ENCODE measurements around the gene FTSJ1.
A peak's percentile ranks its signal among the peaks of the same experiment; 100 is the strongest.

The FTSJ1 gene

DNA sequence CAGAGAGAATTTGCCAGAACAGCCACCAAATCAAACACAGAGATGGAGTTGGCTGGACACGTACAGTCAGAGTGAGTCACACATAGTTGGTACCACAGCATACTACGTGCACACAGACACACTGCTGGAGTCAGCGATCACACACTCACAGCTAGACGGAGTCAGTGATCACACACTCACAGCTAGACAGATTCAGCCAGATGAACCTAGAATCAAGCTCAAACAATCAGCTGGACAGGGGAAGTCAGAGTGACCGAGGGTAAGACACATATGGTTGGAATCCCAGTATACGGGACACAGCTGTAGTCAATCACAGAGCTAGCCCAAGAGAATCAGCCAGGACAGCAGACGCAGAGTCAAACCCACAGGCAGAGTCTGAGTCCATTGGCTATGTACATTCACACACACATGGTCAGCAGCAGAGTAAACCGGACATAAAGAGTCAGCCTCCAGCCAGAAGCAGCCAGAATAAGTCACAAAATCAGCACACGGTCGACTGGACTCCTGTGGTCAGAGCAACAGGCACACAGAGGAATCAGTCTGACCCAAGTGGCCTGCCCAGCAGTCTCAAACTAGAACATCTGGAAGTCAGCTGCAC is 10.6 kb upstream of the FTSJ1 start:
- Histone ChIP-seq H3K4me1 (ENCODE audit: low read depth, poor library complexity, severe bottlenecking) (peaks cover 21% of the 10 kb centered on the region), H3K36me3 (ENCODE audit: insufficient read depth) (no peaks in the 10 kb centered on the region), H3K4me2 (peak overlapping the region; percentile 21; the same call in 1 of the 2 replicates), H3K9ac (no peak overlapping the region), H4K20me1 (ENCODE audit: insufficient read depth) (no peaks in the 10 kb centered on the region), H2AFZ (ENCODE audit: low read depth) (no peak overlapping the region), H3K27me3 (ENCODE audit: insufficient read depth, low read depth) (no peaks in the 10 kb centered on the region), H3K27ac (no peak overlapping the region), H3K4me3 (IDR thresholded peaks at IDR 0.05; ENCODE audit: insufficient read depth, low read depth, low read length) (no peak overlapping the region), H3K79me2 (ENCODE audit: insufficient read depth, low read depth) (peaks cover 49% of the 10 kb centered on the region)
- no peak for TF ChIP-seq CTCF (conservative IDR thresholded peaks at IDR 0.05; ENCODE audit: low read depth, low read length)

DNA sequence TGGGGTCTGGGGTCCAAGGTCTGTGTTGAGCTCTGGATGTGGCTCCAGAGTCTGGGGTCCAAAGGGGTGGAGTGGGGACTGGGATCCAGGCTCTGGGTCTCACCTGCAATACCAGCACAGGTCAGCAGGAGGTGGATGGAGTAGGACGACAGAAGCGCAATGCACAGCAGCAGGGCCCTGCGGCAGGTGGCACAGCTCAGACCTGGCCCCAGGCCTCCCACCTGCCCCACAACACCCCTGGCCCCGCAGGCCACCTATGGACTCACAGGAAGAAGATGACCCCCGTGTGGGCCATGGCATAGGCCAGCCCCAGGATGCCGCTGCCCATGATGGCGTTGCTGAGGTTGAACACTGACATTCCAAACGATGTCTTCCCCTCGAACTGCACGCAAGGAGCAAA is 9.3 kb upstream of the FTSJ1 start:
- H3K4me3 ChIP-seq (IDR thresholded peaks at IDR 0.05; ENCODE audit: insufficient read depth, low read depth, low read length) = no peak overlapping the region
- peak overlapping the region; percentile 73; the same call in 1 of the 2 replicates for H3K4me2 ChIP-seq
- H3K79me2 ChIP-seq (ENCODE audit: insufficient read depth, low read depth) = peaks cover 49% of the 10 kb centered on the region

DNA sequence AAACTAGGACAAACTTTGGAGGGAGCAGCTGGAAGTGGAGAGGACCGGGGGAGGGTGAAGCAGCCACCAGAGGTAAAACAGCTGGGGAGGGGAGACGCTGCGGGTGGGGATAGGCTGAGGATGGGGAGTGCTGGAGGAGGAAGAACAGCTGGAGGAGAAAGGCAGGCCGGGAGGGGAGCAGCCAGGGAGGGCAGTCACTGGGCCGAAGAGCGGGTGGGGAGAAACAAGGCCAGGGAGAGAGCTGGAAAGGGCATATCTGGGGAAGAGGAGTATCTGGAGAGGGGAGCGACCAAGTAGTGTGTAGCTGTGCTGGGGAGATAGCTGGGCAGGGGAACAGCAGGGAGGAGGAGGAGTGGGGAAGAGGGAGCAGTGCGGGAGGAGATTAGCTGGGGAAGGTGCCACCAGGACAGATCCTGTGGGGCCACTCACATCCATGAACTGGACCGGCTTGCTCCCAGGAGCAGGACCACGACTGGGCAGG is 8.7 kb upstream of the FTSJ1 start:
- Histone ChIP-seq H3K36me3 (ENCODE audit: insufficient read depth) (no peaks in the 10 kb centered on the region), H3K4me3 (IDR thresholded peaks at IDR 0.05; ENCODE audit: insufficient read depth, low read depth, low read length) (no peak overlapping the region), H2AFZ (ENCODE audit: low read depth) (no peak overlapping the region), H3K4me1 (ENCODE audit: low read depth, poor library complexity, severe bottlenecking) (peaks cover 21% of the 10 kb centered on the region), H4K20me1 (ENCODE audit: insufficient read depth) (no peaks in the 10 kb centered on the region), H3K79me2 (ENCODE audit: insufficient read depth, low read depth) (peaks cover 49% of the 10 kb centered on the region), H3K27me3 (ENCODE audit: insufficient read depth, low read depth) (no peaks in the 10 kb centered on the region), H3K4me2 (peak overlapping the region; percentile 73; the same call in 1 of the 2 replicates), H3K27ac (peak overlapping the region; percentile 83), H3K9ac (peak overlapping the region; percentile 94)
- no peak for TF ChIP-seq CTCF (conservative IDR thresholded peaks at IDR 0.05; ENCODE audit: low read depth, low read length)

More for the DNA sequence above, 9.3 kb upstream of the FTSJ1 start:
- Histone ChIP-seq H3K27ac (no peak overlapping the region), H3K4me1 (ENCODE audit: low read depth, poor library complexity, severe bottlenecking) (peaks cover 21% of the 10 kb centered on the region), H2AFZ (ENCODE audit: low read depth) (no peak overlapping the region), H3K36me3 (ENCODE audit: insufficient read depth) (no peaks in the 10 kb centered on the region), H3K9ac (peak overlapping the region; percentile 94; the same call in 1 of the 2 replicates), H3K27me3 (ENCODE audit: insufficient read depth, low read depth) (no peaks in the 10 kb centered on the region), H4K20me1 (ENCODE audit: insufficient read depth) (no peaks in the 10 kb centered on the region)
- peak; percentile 32; the same call in 1 of the 2 replicates for TF ChIP-seq CTCF (conservative IDR thresholded peaks at IDR 0.05; ENCODE audit: low read depth, low read length)

- H2AFZ ChIP-seq (ENCODE audit: low read depth) = no peak overlapping the region
- H3K9ac ChIP-seq = peak overlapping the region; percentile 94
- H3K4me2 ChIP-seq = peak overlapping the region; percentile 78
- TF ChIP-seq CTCF (conservative IDR thresholded peaks at IDR 0.05; ENCODE audit: low read depth, low read length) = no peak
- H3K79me2 ChIP-seq (ENCODE audit: insufficient read depth, low read depth) = peaks cover 49% of the 10 kb centered on the region
- peak overlapping the region; percentile 83 for H3K27ac ChIP-seq
- H3K36me3 ChIP-seq (ENCODE audit: insufficient read depth) = no peaks in the 10 kb centered on the region
- no peaks in the 10 kb centered on the region for H4K20me1 ChIP-seq (ENCODE audit: insufficient read depth)
- no peak overlapping the region for H3K4me3 ChIP-seq (IDR thresholded peaks at IDR 0.05; ENCODE audit: insufficient read depth, low read depth, low read length)
- peaks cover 21% of the 10 kb centered on the region for H3K4me1 ChIP-seq (ENCODE audit: low read depth, poor library complexity, severe bottlenecking)
- no peaks in the 10 kb centered on the region for H3K27me3 ChIP-seq (ENCODE audit: insufficient read depth, low read depth)
Measured at GRCh38 chrX:48468247-48468671, 7.7 kb upstream of the FTSJ1 start.

All from KMS-11 (cell line).